GM12878 (cell line): ENCODE data around the gene MRPL20. TPM values are rescaled to one million over a fixed set of nuclear protein-coding genes. Genes with fewer than 3 reads are reported as not detected.

Experiments used
- BCL11A ChIP-seq: IDR thresholded peaks from 2 replicates; pipeline ENCODE4 v1.6.1; 2011; ENCODE audit warnings: low read depth, low read length
- CBFB ChIP-seq: IDR thresholded peaks from 2 replicates; pipeline ENCODE4 v1.6.1; 2016; ENCODE audit warnings: antibody characterized with exemption, low read depth
- CBX5 ChIP-seq: sonication (generic); IDR thresholded peaks from 2 replicates; pipeline ENCODE4 v1.6.1; 2016; ENCODE audit warnings: low read depth, moderate library complexity, mild to moderate bottlenecking, inconsistent platforms
- HDGF ChIP-seq: fragments of 450-650 bp; IDR thresholded peaks from 2 replicates; pipeline ENCODE4 v1.6.1; 2016; ENCODE audit warnings: antibody characterized with exemption
- IKZF1 ChIP-seq: fragments of 450-650 bp; conservative IDR thresholded peaks from 2 replicates; pipeline ENCODE4 v1.6.1; 2017; ENCODE audit warnings: antibody characterized with exemption, mild to moderate bottlenecking
- MTA2 ChIP-seq: fragments of 450-650 bp; IDR thresholded peaks from 2 replicates; pipeline ENCODE4 v1.6.1; 2016; ENCODE audit warnings: low read depth, mild to moderate bottlenecking, moderate library complexity
- PML ChIP-seq: IDR thresholded peaks from 2 replicates; pipeline ENCODE4 v1.6.1; 2012; ENCODE audit warnings: low read length, inconsistent platforms
- POLR2A ChIP-seq: IDR thresholded peaks from 2 replicates; pipeline ENCODE4 v1.6.1; 2011; ENCODE audit warnings: low read depth, mild to moderate bottlenecking, low read length
- SMC3 ChIP-seq: IDR thresholded peaks from 2 replicates; pipeline ENCODE4 v1.6.1; 2011; ENCODE audit warnings: low read length, improper control_type of control experiment, borderline replicate concordance
- STAT1 ChIP-seq: fragments of 450-650 bp; conservative IDR thresholded peaks from 2 replicates; pipeline ENCODE4 v1.6.1; 2014; ENCODE audit warnings: antibody characterized with exemption, mild to moderate bottlenecking
- STAT3 ChIP-seq: IDR thresholded peaks from 2 replicates; pipeline ENCODE4 v1.6.1; 2011; ENCODE audit warnings: low read depth, low read length, improper control_type of control experiment
- TAF1 ChIP-seq: IDR thresholded peaks from 2 replicates; pipeline ENCODE4 v1.6.1; 2011; ENCODE audit warnings: mild to moderate bottlenecking, low read depth, low read length, borderline replicate concordance
- ZNF274 ChIP-seq: IDR thresholded peaks from one replicate; pipeline ENCODE4 v1.8.0; 2011; ENCODE audit not compliant: insufficient read length, insufficient read depth
- polyA plus RNA-seq, 11 experiments: library from polyadenylated mRNA; depleted of rRNA in 4 of 11; unstranded in 6 of 11; stranded (reverse) in 5 of 11; fragments of >200 nt; fragmentation: Nextera tagmentation in 4 of 11; fragmentation: Illumina TruSeq in 1 of 11; extraction: Ambion mirVana in 4 of 11; extraction: Trizol in 1 of 11; gene quantifications; 1 replicate in 1 of 11; 2 replicates in 10 of 11; pipeline versions ENCODE4 v1.2.1 to v1.2.3, GENCODE V29; 2011 to 2016; ENCODE audit warnings: inconsistent platforms in 2 of 11, missing spikeins in 2 of 11, low read depth in 1 of 11
- total RNA-seq, 4 experiments: library from RNA; depleted of rRNA in 3 of 4; stranded (reverse); fragments of >200 nt in 3 of 4; fragmentation: Illumina TruSeq in 1 of 4; extraction: Trizol in 1 of 4; gene quantifications; 2 replicates each; pipeline versions ENCODE4 v1.2.1 to v1.2.3, GENCODE V29; 2013 to 2021
- TF ChIP-seq, protein P1 (sequence below): fragments of 450-650 bp; IDR thresholded peaks from 2 replicates; pipeline ENCODE4 v1.6.1; 2017; ENCODE audit warnings: mild to moderate bottlenecking, moderate library complexity
- TF ChIP-seq, protein P2 (sequence below): fragments of 150-350 bp; IDR thresholded peaks from 2 replicates; pipeline ENCODE4 v1.6.1; 2014; ENCODE audit warnings: mild to moderate bottlenecking, low read depth, low read length
- TF ChIP-seq, protein P3 (sequence below): fragments of 450-650 bp; IDR thresholded peaks from 2 replicates; pipeline ENCODE4 v1.6.1; 2017; ENCODE audit warnings: mild to moderate bottlenecking, moderate library complexity
- TF ChIP-seq, protein P4 (sequence below): fragments of 450-650 bp; IDR thresholded peaks from 2 replicates; pipeline ENCODE4 v1.6.1; 2016; ENCODE audit warnings: mild to moderate bottlenecking
- TF ChIP-seq, protein P5 (sequence below): IDR thresholded peaks from 2 replicates; pipeline ENCODE4 v1.6.1; 2012; ENCODE audit warnings: mild to moderate bottlenecking, low read depth, low read length

The MRPL20 gene
- total and polyA plus RNA-seq, 10 of the 15 experiments (the other 5 are each of a cell fraction or from before 2014, with no cell fraction given), result 129 to 525 (median 255) TPM

DNA sequence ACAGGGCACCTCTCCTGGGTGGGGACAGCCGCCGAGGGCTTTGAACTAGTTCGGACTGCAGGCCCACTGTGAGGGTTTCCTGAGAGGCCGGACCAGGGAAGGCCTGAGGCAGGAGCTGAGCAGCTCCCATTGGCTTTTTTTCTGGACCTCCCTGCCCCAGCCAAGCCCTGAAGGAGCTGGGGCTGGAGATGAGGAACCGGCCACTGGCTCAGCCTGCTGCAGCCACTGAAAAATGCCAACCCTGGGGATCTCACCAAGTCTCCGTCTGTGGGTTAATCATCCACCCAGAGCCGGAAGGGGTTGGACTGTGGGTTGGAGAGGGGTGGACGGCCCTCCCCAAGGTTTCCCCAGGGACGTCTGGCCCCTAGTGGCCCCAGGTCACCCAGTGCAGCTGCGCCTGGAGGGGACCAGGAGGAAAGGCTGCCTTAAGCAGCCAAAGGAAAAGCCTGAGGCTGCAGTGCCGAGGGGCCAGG is 30.8 kb upstream of the MRPL20 start (continued):
- TF ChIP-seq, protein P1, sequence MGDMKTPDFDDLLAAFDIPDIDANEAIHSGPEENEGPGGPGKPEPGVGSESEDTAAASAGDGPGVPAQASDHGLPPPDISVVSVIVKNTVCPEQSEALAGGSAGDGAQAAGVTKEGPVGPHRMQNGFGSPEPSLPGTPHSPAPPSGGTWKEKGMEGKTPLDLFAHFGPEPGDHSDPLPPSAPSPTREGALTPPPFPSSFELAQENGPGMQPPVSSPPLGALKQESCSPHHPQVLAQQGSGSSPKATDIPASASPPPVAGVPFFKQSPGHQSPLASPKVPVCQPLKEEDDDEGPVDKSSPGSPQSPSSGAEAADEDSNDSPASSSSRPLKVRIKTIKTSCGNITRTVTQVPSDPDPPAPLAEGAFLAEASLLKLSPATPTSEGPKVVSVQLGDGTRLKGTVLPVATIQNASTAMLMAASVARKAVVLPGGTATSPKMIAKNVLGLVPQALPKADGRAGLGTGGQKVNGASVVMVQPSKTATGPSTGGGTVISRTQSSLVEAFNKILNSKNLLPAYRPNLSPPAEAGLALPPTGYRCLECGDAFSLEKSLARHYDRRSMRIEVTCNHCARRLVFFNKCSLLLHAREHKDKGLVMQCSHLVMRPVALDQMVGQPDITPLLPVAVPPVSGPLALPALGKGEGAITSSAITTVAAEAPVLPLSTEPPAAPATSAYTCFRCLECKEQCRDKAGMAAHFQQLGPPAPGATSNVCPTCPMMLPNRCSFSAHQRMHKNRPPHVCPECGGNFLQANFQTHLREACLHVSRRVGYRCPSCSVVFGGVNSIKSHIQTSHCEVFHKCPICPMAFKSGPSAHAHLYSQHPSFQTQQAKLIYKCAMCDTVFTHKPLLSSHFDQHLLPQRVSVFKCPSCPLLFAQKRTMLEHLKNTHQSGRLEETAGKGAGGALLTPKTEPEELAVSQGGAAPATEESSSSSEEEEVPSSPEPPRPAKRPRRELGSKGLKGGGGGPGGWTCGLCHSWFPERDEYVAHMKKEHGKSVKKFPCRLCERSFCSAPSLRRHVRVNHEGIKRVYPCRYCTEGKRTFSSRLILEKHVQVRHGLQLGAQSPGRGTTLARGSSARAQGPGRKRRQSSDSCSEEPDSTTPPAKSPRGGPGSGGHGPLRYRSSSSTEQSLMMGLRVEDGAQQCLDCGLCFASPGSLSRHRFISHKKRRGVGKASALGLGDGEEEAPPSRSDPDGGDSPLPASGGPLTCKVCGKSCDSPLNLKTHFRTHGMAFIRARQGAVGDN, result 0 out of 2 replicates have a peak, but pooled peaks have one; percentile 48
- no peak for TF ChIP-seq CBX5
- TF ChIP-seq, protein P2, sequence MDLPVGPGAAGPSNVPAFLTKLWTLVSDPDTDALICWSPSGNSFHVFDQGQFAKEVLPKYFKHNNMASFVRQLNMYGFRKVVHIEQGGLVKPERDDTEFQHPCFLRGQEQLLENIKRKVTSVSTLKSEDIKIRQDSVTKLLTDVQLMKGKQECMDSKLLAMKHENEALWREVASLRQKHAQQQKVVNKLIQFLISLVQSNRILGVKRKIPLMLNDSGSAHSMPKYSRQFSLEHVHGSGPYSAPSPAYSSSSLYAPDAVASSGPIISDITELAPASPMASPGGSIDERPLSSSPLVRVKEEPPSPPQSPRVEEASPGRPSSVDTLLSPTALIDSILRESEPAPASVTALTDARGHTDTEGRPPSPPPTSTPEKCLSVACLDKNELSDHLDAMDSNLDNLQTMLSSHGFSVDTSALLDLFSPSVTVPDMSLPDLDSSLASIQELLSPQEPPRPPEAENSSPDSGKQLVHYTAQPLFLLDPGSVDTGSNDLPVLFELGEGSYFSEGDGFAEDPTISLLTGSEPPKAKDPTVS, result no peak
- TF ChIP-seq STAT3, result no peak
- TF ChIP-seq BCL11A, result no peak
- TF ChIP-seq HDGF, result 0 out of 2 replicates have a peak, but pooled peaks have one; percentile 43
- TF ChIP-seq SMC3, result peak; percentile 1; the same call in 1 of the 2 replicates
- TF ChIP-seq STAT1, result no peak
- no peak for TF ChIP-seq PML
- no peak for TF ChIP-seq ZNF274
- TF ChIP-seq CBFB, result no peak
- TF ChIP-seq MTA2, result 0 out of 2 replicates have a peak, but pooled peaks have one; percentile 44
- TF ChIP-seq TAF1, result no peak
- peak; percentile 57 for TF ChIP-seq IKZF1
- TF ChIP-seq, protein P3, sequence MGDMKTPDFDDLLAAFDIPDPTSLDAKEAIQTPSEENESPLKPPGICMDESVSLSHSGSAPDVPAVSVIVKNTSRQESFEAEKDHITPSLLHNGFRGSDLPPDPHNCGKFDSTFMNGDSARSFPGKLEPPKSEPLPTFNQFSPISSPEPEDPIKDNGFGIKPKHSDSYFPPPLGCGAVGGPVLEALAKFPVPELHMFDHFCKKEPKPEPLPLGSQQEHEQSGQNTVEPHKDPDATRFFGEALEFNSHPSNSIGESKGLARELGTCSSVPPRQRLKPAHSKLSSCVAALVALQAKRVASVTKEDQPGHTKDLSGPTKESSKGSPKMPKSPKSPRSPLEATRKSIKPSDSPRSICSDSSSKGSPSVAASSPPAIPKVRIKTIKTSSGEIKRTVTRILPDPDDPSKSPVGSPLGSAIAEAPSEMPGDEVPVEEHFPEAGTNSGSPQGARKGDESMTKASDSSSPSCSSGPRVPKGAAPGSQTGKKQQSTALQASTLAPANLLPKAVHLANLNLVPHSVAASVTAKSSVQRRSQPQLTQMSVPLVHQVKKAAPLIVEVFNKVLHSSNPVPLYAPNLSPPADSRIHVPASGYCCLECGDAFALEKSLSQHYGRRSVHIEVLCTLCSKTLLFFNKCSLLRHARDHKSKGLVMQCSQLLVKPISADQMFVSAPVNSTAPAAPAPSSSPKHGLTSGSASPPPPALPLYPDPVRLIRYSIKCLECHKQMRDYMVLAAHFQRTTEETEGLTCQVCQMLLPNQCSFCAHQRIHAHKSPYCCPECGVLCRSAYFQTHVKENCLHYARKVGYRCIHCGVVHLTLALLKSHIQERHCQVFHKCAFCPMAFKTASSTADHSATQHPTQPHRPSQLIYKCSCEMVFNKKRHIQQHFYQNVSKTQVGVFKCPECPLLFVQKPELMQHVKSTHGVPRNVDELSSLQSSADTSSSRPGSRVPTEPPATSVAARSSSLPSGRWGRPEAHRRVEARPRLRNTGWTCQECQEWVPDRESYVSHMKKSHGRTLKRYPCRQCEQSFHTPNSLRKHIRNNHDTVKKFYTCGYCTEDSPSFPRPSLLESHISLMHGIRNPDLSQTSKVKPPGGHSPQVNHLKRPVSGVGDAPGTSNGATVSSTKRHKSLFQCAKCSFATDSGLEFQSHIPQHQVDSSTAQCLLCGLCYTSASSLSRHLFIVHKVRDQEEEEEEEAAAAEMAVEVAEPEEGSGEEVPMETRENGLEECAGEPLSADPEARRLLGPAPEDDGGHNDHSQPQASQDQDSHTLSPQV, result no peak
- TF ChIP-seq POLR2A, result no peak
- TF ChIP-seq, protein P4, sequence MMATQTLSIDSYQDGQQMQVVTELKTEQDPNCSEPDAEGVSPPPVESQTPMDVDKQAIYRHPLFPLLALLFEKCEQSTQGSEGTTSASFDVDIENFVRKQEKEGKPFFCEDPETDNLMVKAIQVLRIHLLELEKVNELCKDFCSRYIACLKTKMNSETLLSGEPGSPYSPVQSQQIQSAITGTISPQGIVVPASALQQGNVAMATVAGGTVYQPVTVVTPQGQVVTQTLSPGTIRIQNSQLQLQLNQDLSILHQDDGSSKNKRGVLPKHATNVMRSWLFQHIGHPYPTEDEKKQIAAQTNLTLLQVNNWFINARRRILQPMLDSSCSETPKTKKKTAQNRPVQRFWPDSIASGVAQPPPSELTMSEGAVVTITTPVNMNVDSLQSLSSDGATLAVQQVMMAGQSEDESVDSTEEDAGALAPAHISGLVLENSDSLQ, result no peak
- TF ChIP-seq, protein P5, sequence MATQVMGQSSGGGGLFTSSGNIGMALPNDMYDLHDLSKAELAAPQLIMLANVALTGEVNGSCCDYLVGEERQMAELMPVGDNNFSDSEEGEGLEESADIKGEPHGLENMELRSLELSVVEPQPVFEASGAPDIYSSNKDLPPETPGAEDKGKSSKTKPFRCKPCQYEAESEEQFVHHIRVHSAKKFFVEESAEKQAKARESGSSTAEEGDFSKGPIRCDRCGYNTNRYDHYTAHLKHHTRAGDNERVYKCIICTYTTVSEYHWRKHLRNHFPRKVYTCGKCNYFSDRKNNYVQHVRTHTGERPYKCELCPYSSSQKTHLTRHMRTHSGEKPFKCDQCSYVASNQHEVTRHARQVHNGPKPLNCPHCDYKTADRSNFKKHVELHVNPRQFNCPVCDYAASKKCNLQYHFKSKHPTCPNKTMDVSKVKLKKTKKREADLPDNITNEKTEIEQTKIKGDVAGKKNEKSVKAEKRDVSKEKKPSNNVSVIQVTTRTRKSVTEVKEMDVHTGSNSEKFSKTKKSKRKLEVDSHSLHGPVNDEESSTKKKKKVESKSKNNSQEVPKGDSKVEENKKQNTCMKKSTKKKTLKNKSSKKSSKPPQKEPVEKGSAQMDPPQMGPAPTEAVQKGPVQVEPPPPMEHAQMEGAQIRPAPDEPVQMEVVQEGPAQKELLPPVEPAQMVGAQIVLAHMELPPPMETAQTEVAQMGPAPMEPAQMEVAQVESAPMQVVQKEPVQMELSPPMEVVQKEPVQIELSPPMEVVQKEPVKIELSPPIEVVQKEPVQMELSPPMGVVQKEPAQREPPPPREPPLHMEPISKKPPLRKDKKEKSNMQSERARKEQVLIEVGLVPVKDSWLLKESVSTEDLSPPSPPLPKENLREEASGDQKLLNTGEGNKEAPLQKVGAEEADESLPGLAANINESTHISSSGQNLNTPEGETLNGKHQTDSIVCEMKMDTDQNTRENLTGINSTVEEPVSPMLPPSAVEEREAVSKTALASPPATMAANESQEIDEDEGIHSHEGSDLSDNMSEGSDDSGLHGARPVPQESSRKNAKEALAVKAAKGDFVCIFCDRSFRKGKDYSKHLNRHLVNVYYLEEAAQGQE, result no peak
